ENCODE results near the gene RPP21.

GRCh38 chr6:30311101-30311500, 33.9 kb upstream of the RPP21 start:
- no peak for TF ChIP-seq CTCF (IDR thresholded peaks at IDR 0.05)
- no peak for TF ChIP-seq POLR2AphosphoS5 (IDR thresholded peaks at IDR 0.05; ENCODE audit: low read depth, low read length)
- no peak for TF ChIP-seq TCF7L2 (IDR thresholded peaks at IDR 0.05; ENCODE audit: low read depth, low read length)
- peak; percentile 60 to 77; a peak in 3 of 4 replicates for TF ChIP-seq REST (IDR thresholded peaks at IDR 0.05; ENCODE audit: insufficient read depth in 1 of 2, low read depth in 2 of 2, low read length in 1 of 2)
- TF ChIP-seq SIN3A (IDR thresholded peaks at IDR 0.05; ENCODE audit: borderline replicate concordance, insufficient read depth, low read depth, low read length) = no peak
